HG03565 (cell line): ENCODE measurements around the gene CDC26.

Source experiments
- ATAC-seq: cut with Tn5 transposase; IDR thresholded peaks from one replicate; pipeline ENCODE4 v1.9.1; 2021; ENCODE audit warnings: mild to moderate bottlenecking, moderate library complexity; ENCODE audit not compliant: unreplicated experiment

Gene CDC26

DNA sequence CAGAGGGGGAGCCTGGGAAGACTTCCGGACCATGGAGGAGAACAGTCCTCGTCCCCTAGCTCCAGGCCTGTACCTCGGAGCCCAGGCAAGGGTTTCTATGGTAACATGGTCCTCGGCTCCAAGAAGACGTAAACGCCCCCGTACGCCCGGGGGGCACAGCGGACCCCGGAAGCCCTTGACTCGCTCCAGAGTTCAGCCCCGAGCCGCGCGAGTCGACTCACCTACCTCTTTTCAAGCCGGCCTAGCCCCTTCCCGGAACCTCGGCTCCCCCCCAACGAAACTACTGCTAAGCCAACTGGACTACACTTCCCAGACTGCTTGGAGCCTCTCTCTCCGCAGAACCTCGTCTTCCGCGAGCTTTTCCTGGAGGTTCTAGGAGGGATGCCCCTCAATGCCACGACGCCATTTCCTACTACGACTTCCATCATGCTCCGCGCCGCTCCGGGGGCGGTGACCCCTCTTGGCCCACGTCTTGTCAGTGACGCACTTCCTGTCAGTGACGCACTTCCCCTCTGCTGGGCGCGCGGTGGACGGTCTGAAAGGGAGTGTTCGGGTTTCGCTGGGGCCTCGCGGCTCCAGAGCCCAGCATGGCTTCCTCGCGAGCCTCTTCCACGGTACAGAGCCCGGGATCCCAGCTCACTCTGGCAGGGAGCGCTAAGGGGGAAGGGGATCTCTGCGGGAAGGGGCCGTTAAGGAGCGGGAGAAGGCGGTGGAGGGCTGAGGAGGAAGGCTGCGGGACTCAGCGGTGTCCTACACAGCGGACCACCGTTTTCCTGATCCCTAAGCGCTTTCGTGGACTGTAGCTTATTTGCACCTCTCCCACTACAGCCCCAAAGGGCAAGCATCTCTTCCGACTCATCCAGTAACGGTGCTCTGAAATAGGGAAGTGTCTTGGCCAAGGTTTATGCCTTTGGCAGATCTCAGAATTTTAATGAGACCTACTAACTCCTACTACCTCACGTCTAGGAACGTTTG lies at the start of gene CDC26, which contains the start of gene PRPF4:
Gene CDC26, minus strand, starts transcription at position 416 of the 975 bp plus-strand sequence. CDS start 3,065 bp downstream, outside the sequence.
Gene PRPF4, plus strand, starts transcription at position 502 of the 975 bp plus-strand sequence. Its CDS starts 86 bp downstream, at position 588.
- peak; percentile 94 for ATAC-seq

DNA sequence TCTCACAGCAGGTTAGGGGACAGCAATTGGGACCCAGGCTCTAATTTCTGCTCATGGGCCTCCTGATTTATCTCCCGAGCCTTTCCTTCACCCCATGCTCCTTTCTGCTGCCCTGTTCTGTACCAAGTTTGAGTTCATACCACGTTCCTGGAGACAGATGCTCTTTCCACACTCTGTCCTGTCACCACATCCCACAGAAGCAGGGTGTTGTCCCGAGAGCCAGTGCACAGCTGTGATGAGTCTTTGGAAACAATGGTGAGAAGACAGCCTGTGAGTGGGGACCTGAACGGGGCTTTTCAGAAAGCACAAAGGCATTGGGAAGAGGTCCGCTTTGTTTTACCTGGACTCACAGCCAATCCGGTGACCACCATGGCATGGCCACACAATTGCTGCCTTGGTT lies 47.3 kb upstream of the CDC26 start:
- ATAC-seq = no peak

DNA sequence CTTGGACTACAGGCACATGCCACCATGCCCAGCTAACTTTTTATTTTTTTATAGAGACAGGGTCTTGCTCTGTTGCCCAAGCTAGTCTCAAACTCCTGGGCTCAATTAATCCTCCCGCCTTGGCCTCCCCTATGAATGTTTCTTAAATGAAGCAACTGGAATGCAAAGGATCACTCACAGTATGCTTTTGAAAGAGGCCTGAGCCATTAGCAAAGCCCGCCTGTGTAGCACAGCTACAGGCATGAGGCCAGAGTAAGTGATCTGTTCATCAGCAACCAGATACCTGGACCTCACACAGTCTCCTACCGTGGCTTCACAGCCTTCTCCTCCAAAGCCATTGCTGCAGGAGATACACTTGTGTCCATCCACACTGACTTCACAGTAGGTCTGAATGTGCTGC lies 44.7 kb upstream of the CDC26 start:
- no peak for ATAC-seq

DNA sequence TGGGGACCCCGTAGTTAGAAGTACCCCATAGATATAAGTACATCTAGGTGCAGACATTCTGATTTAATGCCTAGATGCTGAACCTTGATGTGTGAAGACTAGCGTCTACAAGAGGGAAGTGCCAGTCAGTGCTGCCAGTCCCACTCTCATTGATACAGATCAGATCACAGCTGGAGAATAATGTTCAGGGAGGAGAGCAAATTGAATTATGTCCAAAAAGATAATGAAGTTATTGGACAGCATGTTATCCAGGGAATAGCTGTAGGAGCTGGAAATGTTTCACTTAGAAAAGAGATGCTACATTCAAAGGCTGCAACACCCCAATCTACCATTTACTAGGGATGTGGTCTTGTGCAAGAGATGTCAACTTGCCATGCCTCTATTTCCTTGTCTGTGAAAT lies 43.7 kb upstream of the CDC26 start:
- ATAC-seq = no peak

DNA sequence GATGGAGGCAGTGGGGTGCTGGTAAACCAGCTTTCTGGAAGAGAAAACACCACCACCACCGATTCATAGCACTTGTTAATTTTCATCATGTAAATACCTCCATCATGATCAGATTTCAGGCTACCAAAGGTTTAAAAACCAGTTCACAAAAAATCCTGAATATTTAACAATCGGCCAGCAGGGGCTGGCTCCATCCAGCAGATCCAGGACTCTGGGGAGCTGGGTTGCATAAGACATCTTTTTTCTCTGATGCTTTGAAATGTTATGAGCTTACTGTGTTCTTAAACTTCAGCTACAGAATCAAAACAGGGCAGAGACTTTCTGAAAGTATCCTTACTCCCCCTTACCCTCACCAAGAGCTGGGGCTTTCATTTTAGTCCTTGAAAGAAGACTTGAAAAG lies 42.4 kb upstream of the CDC26 start:
- no peak for ATAC-seq

DNA sequence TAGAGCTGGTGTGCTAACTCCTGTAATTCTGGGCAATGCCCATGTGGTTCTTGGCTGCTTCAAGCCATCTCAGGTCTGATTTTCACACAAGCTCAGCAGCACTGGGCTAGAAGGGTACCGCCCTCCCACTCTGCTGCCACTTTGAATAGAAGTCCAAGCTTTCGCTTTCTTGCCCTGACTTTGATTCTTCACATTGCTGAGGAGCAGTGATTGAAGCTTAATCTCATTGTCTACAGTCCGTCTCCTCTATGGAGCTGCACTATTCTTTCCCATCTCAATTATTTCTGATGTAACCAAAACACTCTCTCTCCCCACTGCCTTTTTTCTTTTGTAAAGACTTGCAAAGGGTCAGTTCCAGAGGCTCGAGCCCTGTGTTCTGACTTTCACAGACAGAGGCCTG lies 40.7 kb upstream of the CDC26 start:
- no peak for ATAC-seq

DNA sequence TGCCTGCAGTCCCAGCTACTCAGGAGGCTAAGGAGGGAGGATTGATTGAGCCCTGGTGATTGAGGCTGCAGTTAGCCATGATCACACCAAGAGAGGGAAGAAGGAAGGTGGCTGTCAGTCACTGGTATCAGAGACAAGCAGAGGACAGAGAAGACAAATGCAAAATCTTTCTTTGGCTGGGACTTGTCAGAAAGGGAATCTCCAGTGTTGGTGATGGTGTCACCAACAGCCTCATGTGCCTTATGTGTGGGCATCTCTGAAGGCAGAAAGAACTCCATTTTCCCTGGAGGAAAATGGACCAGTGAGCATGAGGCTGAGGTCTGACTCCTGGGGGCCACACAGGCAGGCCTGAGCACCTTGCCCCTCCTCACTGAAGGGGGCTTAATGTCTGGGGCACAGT lies 39.9 kb upstream of the CDC26 start:
- ATAC-seq = no peak

DNA sequence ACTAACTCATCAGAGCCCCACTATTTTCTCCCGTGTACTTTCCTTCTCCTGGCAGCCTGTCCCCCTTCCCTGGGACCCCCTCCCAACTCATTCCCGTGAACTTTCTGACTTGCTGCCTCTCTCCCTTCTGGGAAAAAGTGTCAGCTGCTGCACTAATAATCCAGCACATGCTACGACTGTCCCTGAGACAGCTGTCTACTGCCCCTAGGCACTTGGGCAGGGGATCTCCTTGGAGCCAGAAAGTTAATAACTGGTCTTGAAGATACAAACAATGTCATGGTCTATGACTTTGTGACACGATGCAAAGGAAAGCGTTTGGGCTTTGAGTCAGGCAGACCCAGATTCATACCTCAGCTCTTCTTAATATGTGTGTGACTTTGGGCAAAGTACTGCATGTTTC lies 37.9 kb upstream of the CDC26 start:
- no peak for ATAC-seq

DNA sequence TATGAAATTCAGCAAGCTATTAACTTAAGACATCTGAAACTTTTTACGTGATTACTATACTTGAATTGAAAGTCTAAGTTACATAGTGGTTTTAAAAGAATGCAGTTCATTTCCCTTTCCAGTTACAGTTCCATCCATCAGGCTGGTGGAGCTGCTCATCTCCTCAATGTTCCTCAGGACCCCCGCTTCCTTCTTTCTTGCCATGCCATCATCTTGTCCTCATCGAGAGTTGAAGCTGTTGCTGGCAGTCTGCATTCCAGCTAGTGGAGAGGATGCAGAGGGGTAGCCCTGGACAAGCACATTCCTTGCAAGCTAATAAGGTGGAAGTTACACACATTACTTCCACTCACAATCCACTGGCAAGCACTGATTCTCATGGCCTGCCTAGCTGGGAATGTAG lies 36.6 kb upstream of the CDC26 start:
- ATAC-seq = no peak

DNA sequence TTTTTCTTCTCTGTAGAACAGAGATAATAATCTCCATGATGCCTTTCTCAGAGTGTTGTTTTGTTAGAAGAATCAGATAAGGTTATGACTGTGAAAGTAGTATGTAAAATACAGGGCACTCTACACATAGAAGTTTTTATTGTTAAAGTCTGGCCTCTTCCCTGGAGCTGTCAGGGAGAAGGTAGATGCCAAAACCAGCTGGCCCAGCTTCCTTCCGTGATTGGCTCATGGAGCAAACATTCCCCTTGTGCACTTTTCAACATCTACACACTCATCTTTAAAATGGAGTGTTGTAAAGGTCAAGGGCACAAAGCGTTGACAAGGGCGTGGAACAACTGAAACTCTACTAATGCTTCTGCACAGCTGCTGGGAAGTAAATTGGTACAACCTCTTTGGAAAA lies 35.2 kb upstream of the CDC26 start:
- no peak for ATAC-seq

DNA sequence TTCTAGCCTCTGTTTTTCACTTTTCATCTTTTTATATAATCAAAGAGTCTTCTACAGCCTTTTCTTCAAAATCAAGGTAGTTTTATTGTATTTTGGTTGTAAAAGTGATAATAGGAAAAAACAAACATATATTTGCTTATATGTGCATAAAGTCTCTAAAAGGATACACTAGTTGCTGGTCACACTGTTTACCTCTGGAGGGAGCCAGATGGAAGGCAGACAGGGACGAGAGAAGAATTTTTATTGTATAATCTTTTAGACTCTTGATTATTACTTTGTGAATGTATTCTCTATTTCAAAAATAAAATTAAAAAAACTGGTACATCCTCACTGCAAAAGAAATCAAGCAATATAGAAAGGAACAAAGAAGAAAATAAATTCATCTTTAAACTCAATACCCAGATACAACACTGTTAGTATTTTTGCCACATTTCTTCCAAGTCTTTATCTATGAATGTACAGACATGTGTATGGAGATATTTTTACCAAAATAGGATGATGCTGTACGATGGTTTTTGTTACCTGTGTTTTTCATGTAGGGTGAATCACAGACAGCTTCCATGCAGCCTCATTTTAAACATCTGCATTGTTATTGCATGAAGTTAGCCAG lies 33.9 kb upstream of the CDC26 start:
- ATAC-seq = no peak

DNA sequence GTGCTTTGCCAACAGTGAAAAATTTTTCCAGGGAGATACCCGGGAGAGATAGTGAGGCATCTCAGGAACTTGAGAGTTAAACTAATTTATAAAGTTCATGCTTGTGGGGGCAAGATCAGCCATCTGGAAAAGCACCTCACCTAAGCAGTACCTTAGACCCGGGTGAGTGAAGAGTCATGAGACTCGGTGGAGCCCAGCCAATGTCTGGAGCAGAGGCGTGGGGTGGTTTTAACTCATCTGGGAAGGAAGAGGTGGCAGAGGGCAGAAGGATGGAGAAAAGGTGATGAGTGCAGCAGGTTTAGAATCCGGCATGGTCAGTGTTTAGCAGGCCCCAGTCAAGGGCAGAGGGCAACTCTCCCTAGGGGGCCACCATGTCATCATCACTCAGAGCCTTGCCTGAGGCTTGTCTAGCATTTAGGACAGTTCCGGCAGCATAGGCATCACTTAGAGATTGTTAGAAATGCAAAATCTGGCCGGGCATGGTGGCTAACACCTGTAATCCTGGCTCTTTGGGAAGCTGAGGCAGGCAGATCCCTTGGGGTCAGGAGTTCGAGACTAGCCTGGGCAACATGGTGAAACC lies 32.1 kb upstream of the CDC26 start:
- no peak for ATAC-seq

DNA sequence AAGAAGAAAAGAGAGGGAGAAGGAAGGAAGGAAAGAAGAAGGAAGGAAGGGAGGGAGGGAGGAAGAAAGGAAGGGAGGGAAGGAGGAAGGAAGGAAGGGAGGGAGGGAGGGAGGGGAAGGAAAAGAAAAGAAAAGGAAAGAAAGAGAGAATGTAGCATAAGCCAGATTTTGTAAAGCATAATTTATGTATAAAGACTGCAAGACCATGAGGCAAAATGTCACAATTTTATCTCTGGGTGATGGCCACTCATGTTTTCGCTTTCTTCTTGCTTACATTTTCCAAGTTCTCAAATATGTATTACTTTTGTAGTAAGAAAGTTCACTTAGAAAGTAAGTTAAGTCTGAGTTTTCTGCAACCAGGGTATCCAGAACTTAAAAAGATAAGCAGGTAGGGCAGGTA lies 31.2 kb upstream of the CDC26 start:
- ATAC-seq = no peak

DNA sequence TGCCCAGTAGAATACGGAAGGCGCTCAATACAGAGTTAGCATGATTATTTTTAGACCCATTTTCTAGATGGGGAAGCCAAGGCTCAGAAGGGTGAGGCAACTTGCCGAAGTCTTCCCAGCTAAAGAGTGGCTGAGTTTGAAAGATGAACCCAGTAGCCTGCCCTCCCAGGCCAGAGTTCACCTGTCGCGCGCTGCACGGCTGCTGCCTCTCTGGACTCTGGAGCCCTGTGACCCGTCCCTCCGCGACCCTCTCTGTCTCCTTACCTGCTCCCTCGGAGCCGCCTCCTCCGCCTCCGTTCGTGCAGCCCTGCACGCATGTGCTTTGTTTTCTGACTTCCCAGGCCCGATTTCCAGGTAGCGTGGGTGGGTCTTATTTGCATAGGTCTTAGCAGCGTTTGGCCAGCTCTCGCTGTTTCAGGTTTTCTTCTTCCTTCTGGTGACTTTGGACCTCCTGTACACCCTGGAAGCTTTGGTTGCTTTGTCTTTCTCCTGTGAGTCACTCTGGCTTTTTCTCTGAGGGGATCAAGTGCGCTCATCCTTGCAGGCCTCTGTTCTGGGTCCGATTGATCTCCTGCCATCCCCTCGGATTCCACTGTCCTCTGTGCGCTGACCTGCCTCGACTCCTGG lies 27.5 kb upstream of the CDC26 start, which contains the start of gene RNF183:
Gene RNF183, minus strand, starts transcription at position 585 of the 627 bp plus-strand sequence. CDS start 5,192 bp downstream, outside the sequence.
- no peak for ATAC-seq

DNA sequence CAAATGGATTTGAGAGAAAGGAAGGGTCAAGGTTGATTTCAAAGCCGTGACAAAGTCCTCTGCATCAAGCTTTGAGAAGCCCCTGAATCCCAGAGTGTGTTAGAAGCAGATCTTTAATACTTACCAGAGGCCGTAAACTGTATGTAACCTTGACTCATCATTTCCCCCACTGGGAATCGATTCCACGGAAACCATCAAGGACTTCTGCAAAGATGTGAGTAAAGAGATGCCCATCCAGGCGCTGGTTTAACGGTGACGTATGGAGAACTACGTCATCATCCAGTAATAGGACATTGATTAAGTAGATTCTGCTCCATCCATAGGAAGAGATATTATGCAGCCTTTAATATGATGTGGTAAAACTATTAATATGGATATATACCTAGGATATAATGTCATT lies 26.2 kb upstream of the CDC26 start:
- ATAC-seq = no peak

DNA sequence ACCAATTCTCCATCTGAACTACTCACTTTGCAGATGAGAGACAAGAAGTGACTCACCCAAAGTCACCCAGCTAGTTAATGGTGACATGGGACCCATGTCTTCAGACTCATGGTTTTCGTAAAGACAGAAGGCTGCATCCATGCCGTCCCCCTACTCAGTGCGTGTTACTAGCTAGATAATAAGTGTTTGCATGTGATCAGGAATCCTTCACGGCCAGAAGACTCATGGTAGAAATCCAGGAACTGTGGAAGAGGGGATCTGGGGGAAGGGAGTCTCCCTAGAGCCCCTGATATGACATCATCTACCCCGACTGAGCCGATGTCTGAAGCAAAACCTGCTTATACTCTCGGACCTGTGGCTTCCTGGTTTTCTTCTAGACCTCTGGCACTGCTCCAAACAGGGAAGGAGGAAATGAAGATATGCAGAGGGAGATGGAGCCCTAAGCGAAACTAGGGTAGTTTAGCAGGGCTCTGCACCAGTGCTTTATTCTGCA lies 24.5 kb upstream of the CDC26 start:
- no peak for ATAC-seq

DNA sequence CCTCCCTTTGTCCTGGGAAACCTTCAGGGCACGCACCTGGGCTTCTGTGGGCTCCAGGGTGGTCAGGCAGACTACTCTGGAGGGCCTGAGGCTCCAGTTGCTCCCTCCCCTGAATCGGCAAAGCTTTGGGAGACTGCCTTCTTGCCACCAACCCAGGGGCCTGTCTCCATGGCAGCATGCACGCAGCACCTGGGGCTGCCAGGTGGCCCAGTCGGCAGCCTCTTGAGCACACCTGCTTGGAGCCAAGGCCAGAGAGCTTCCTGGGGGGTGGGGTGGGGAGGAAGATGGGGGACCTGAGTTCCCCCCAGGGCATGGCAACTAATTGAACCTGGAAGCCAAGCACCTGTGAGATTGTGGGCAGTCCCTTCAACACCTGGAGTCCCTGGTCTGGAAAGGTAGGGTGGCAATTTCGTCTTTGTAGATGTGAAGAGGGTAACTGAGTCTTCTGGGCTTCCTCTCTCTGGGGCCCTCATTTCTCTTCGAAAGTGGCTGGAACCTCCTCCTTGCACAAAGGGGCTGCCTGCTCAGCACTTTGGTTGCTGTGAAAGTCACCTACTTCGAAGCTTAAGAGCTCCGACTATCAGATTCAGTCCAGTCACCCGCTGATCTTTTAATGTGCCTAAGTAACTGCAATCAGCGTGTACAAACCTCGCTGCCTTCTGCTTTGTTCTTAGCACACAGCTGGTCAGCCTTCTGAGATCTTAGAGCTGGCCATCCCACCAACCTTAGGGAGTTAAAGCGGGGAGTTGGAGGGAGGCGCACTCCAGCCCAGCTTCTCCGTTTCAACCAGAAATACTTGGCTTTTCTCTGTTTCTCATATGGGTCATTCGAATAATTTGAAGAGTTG lies 23.8 kb upstream of the CDC26 start:
- no peak for ATAC-seq

DNA sequence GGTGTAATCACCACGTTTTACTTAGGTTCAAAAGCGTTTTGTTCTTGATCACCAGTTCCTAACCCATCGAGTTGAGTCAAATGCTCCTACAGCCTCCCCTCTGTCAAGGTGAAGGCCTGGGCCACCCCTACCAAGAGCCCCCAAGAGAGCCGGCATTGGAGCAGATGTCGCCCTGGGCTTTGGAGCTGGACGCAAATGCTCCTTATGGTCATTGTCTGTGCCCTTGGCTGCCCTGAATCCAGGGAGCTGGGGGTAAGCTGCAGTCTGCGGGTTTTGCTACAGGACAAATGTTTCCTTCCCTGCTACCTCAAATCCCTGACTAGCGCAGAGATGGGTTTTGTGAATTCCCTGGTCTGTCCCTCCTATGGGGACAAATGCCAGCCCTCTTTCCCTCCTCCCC lies 22.9 kb upstream of the CDC26 start:
- ATAC-seq = no peak

DNA sequence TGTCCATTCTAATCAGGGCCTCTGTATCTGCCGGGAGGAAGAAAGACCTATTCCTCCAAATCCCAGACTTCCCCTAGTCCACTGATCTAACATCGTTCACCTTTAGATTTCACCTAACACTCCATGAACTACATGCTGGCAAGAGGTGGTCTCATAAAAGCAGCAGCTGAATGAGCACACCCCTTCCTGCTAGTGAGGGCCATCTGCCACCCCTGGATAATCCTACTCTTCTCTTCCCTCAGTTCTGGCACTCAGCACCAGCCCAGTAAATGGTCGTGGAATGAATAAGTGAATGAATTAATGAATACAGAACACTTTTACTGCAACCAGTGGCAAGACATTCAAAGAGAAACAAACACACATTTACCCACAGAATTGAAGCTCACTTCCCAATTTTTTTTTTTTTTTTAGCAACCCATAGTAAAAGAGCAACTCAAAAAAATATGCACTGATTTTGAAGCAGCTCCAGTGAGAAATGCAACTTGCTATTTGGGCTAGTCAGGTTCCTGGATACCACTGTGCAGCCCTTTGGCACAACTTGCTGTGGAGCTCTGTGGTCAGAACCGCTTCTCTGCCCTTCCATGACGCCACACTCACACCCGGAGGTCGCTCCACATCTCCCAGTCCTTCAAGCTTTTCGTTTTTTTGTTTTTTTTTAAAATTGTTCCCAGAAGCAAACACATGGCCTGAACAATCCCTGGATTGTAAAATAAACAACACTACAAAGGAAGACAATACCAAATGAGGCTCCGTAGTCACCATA lies 21.6 kb upstream of the CDC26 start:
- ATAC-seq = no peak
